NCI-H146 treated with DMSO at 0.1 percent for 48 hours (cell line): ENCODE measurements around the gene MAX.

Experiments
- DNase-seq: peaks from one replicate; lab custom pipeline; 2025; ENCODE audit not compliant: unreplicated experiment; lab: John Stamatoyannopoulos, UW

MAX gene

DNA sequence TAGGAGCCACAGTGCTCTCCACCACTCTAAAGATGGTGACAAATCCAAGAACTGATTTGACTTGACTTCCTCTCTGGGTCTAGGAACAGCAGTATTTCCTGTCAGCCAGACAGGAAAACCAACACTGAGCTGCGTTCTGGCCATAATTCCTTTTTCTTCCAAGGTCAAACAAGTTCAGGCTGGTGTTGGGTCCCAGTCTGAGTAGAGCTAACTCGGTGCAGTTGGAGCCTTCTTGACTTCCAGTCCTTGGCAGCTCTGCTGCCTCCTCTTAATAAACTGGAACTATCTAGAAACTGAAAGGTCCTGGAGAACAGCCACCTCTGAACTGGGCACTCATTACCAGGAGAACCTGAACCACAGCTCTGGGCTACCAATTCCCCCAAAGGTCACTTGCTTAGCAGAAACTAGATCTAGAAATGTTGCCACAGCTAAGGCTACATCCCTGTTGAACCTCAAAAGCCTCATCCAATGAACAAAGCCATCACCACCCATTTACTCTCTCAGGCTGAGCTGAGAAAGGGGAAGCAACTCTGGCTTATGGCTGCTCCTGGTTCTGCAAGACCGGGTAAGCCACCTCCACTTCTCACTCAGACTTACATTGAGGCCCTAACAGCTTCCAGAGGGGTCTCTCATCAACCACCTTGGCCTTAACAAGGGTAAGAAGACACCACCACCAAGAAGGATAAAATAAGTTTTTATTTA, 27.7 kb downstream of the MAX start:
- no peak for DNase-seq

DNA sequence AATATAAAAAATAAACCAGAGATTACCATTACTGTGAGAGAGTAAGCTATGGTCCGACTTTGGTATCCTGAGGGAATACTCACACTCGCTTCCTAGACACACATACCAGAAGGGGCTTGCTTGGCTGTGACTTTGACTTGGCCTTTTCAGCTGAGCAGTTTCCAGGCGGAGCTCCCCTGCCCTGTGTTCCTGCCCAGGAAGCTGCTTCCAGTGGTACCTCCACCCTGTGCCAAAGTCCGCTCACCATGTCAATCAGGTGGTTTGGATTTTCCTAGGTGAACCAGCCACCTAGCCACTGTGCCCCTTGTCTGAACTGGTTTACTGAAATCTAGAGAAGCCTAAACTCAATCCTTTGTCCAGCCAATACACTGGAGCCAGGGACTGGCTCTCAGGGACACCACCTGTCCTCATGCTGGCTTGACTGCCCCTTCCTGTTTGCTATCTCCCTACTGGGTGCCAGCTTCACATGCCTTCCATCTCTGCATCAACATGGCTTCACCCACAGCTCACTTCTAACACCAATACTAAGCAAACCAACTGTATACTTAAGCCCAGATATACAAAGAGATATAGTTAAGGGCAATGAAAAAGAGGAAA, 28.6 kb downstream of the MAX start:
- no peak for DNase-seq

GRCh38 chr14:65072937-65073336, 29.4 kb downstream of the MAX start:
- no peak for DNase-seq

- no peak for DNase-seq
Measured at GRCh38 chr14:65072256-65072655, 30.1 kb downstream of the MAX start.

- DNase-seq: no peak
Measured at GRCh38 chr14:65071544-65071943, 30.8 kb downstream of the MAX start.

- peak; percentile 32 for DNase-seq
Measured at GRCh38 chr14:65070471-65070976, 31.8 kb downstream of the MAX start.

DNA sequence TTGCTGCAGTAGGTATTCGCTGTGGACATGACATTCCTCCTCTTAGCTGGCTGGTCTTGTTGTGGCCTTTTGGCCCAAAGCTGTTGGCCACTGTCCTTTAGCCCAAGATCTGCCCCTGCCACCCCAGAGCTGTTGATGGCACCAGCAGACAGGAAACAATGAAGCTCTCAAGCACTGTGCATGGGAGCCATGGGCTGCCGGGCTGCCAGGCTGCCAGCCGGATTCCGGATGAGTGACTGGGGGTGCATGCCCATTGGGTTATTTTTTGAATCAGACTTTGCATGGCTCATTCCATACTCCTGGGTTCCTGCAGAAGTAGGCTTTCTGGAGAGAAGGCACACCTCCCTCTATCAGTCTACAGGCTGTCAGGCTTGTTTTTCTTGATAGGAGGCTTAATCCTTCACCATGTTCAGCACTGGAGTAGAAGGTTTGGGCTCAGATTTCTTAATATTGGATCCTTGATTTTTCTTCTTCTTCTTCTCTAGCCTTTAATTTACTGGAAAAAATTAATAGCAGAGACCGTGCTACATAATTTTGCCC, 32.4 kb downstream of the MAX start:
- no peak for DNase-seq

DNA sequence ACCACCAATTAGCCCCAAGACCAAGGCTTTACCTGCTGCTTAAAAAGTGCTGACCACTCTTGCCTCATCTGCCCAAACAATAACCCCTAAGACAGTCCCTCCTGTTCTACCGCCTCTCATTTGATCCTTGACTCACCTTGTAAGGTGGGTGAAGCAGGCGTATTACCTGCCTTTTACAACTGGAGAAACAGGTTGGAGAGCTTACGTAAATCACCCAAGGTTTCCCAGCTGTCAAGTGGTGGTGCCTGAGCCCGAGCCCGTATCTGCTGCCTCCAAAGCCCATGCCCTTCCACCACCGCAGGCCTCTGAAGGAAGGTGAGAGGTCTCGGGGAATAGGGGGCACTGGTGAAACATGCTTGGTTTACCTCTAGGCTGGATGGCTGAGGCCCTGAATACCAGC, 36.6 kb downstream of the MAX start:
- DNase-seq: no peak

DNA sequence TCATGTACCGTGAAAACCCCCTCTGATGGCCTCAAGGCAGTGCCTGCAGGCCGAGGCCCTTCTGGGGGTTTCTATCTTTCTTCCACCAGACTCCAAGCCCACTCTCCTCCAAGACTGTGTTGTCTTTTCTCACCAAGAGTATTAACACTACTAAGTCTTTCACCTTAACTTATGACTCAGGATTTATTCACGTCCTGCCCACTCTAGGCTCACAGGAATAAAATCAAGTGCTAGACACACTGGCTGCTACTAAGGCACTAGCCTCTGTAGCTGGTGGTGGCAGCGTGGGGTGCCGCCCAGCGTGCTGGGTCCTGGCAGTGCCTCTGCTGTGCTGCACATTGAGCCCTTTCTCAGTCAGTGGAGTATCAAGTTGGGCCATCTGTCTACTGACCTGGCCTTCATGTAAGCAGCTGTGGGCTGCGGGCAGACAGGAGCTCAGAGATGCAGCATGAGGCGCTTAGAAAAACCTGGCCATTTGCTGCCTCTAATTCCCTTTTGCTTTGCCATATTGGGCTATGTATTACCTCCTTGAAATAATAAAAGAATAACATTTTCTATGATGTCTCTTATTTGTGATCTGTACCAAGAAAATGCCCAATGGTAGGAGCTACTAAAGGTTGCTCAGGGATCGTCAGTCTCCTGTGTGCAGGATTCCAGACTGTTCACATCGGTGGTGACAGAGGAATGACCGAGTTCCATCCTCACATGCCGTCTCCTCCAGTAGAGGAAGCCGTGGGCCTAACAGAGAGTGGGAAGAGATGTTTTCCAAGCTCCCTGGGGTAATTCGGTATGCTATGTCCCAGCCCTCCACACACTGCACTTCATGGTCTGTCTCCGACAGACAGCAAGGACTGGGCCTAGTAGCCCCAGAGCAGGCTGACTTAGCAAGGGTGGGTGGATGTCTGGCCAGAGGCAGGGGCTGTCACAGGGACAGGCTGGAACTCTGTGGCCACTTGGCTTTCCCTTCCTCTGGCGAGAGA, 39.9 kb downstream of the MAX start:
- DNase-seq: no peak

DNA sequence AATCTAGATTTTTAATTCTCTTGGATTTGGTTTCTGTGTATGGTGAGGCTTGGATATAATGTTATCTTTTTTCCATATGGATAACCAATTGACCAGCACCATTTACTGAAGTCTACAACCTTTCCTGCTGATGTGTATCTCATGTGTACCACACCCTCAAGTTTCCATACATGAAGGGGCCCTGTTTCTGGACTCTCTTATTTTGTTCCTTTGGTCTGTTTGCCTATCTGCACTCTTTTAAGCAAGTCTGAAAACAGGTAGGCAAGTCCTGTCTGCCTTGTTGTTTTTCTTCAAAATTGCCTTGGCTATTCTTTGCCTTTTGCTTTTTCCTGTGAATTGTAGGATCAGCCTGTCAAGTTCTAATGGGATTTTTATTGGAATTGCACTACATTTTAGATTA, 44.6 kb downstream of the MAX start:
- DNase-seq: no peak

GRCh38 chr14:65054471-65055085, 47.7 kb downstream of the MAX start:
- DNase-seq: no peak

DNA sequence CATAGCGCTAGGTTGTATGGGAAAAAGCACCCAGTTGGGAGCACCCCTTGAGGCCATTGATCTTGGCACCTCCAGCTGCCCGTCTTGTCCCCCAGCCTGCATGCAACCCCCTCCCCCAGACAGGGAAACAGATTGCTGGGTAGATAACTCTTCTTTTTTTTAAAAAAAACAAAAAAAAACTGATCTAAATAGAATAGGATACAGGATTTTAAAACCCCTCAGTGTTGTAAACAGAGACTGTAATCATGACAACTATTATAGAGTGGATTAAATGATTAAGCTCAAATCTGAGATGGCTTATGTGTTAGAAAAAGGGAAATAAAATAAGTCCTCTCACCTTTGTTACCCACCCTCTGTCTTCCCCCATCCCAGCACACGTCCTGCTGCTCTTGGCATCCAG, 48.9 kb downstream of the MAX start:
- no peak for DNase-seq

DNA sequence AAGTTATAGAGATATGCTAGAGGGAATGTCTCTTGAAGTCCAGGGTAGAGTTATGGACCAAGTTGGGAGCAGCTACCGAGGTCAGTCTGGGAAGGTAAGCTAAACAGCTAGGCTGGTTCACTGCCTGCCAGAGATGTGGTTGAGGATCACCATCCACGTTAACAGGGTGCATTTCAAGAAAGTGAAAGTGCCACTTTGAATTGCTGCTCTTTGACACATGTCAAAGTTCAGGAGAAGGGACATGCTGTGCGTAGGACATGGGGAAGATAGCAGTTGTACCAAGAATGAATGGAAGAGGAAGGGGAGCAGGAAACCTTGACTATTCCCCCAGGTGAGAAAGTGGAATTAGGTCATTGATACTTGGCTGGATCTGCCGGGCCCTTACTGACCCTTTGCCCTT, 49.5 kb downstream of the MAX start:
- no peak for DNase-seq

GRCh38 chr14:65045709-65046108, 56.6 kb downstream of the MAX start:
- no peak for DNase-seq

- no peak for DNase-seq
Measured at GRCh38 chr14:65045006-65045405, 57.3 kb downstream of the MAX start.

- no peak for DNase-seq
Measured at GRCh38 chr14:65044596-65044959, 57.7 kb downstream of the MAX start.

DNA sequence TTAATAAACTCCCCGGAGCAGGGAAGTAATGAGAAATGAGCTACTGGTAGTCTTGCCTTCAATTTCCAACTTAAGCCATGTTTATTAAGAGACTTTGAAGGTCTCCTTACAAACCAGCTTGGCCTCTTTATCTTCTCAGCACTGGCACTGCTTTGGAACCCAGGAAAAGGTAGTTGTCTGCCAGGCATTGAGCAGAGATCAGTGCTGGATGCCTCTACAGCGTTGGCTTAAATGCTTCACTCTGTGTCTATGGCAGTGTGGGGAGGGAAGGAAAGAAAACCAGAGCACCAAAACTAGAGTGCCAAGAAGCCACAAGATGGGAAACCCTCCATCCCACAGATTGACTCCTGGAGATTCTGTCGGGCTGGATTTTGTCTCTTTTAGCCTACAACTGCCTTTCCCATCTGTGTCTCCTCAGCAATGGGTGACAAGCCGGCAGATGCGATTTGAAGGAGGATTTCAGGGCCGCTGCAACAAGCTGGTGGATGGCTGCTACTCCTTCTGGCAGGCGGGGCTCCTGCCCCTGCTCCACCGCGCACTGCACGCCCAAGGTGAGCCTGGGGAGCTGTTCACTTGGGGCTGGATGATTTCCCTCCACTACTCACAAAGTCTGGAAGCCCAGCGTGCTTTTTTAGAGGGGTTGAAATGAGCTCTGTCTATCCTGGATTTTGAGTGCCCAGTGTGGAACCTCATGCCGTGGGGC, 58.3 kb downstream of the MAX start:
- no peak for DNase-seq

- DNase-seq: no peak
Measured at GRCh38 chr14:65042731-65043372, 59.5 kb downstream of the MAX start.

DNA sequence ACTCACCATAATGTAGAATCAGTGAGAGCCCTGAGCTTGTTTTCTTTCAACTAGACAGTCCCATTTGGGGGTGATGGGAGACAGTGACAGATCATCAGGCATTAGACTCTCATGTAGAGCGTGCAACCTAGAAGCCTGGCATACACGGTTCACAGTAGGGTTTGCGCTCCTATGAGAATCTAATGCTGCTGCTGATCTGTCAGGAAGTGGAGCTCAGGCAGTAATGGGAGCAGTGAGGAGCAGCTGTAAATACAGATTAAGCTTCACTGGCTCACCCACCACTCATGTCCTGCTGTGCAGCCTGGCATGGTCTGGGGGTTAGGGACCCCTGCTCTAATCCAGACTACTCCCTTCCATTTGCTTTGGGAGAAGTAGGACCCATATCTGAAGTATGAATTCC, 60.0 kb downstream of the MAX start:
- no peak for DNase-seq

DNA sequence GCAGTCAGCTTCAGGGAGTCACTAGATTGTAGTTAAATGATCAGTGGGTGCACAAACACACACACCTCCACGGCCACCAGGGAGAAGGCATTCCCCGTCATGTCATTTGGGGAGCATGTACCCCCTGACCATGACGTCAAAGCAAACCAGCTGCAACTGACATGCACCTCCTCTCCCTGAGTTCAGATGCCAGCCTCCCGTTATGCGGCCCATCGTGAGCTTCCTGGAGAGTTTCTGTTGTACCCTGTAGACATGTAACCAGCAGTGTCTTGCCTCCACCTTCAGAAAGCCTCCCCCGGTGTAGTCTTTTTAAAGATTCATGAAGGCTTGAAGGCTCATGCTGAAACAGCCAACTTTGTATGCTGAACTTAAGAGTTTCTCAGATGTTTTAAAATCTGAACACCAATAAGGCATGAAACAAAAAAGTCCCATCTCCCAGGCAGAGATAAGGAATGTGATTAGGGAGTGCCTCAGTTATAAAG, 60.8 kb downstream of the MAX start:
- DNase-seq: no peak
